Measurements from ENCODE around the gene MAPT. TPM values are rescaled to one million over a fixed set of nuclear protein-coding genes. Genes with fewer than 3 reads are reported as not detected.

MAPT gene
- total RNA-seq, 2 donors from 2014 or later: 11.7 to 14.7 TPM

DNA sequence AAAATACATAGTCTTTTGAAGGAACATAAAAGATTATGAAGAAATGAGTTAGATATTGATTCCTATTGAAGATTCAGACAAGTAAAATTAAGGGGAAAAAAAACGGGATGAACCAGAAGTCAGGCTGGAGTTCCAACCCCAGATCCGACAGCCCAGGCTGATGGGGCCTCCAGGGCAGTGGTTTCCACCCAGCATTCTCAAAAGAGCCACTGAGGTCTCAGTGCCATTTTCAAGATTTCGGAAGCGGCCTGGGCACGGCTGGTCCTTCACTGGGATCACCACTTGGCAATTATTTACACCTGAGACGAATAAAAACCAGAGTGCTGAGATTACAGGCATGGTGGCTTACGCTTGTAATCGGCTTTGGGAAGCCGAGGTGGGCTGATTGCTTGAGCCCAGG lies 114.2 kb downstream of the MAPT start:
- H3K4me1 ChIP-seq (replicated peaks): peaks cover 6% of the 10 kb centered on the region
- no peak overlapping the region for H3K4me3 ChIP-seq
- H3K36me3 ChIP-seq: no peaks in the 10 kb centered on the region
- 94% methylated on average over 9 of the region's 9 CpGs for WGBS
- no peak for DNase-seq (ENCODE audit: low spot score)
- H3K9me3 ChIP-seq: no peaks in the 10 kb centered on the region
- no peak overlapping the region for H3K27ac ChIP-seq
- no peaks in the 10 kb centered on the region for H3K27me3 ChIP-seq (replicated peaks; ENCODE audit: insufficient read depth)
- TF ChIP-seq POLR2AphosphoS5 (IDR thresholded peaks at IDR 0.05): no peak
- TF ChIP-seq, protein P1, sequence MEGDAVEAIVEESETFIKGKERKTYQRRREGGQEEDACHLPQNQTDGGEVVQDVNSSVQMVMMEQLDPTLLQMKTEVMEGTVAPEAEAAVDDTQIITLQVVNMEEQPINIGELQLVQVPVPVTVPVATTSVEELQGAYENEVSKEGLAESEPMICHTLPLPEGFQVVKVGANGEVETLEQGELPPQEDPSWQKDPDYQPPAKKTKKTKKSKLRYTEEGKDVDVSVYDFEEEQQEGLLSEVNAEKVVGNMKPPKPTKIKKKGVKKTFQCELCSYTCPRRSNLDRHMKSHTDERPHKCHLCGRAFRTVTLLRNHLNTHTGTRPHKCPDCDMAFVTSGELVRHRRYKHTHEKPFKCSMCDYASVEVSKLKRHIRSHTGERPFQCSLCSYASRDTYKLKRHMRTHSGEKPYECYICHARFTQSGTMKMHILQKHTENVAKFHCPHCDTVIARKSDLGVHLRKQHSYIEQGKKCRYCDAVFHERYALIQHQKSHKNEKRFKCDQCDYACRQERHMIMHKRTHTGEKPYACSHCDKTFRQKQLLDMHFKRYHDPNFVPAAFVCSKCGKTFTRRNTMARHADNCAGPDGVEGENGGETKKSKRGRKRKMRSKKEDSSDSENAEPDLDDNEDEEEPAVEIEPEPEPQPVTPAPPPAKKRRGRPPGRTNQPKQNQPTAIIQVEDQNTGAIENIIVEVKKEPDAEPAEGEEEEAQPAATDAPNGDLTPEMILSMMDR (IDR thresholded peaks at IDR 0.05): no peak
- no peak for TF ChIP-seq POLR2A (IDR thresholded peaks at IDR 0.05)
- intact Hi-C loops (cut with DNase I): no loop called here

DNA sequence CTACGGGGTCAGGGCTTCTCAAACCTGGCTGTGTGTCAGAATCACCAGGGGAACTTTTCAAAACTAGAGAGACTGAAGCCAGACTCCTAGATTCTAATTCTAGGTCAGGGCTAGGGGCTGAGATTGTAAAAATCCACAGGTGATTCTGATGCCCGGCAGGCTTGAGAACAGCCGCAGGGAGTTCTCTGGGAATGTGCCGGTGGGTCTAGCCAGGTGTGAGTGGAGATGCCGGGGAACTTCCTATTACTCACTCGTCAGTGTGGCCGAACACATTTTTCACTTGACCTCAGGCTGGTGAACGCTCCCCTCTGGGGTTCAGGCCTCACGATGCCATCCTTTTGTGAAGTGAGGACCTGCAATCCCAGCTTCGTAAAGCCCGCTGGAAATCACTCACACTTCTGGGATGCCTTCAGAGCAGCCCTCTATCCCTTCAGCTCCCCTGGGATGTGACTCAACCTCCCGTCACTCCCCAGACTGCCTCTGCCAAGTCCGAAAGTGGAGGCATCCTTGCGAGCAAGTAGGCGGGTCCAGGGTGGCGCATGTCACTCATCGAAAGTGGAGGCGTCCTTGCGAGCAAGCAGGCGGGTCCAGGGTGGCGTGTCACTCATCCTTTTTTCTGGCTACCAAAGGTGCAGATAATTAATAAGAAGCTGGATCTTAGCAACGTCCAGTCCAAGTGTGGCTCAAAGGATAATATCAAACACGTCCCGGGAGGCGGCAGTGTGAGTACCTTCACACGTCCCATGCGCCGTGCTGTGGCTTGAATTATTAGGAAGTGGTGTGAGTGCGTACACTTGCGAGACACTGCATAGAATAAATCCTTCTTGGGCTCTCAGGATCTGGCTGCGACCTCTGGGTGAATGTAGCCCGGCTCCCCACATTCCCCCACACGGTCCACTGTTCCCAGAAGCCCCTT lies 115.6 kb downstream of the MAPT start:
- intact Hi-C loops (cut with DNase I): no loop called here
- Histone ChIP-seq H3K4me1 (replicated peaks) (no peaks in the 10 kb centered on the region), H3K9me3 (no peaks in the 10 kb centered on the region), H3K27ac (no peak overlapping the region), H3K36me3 (no peaks in the 10 kb centered on the region), H3K4me3 (no peak overlapping the region), H3K27me3 (replicated peaks; ENCODE audit: insufficient read depth) (no peaks in the 10 kb centered on the region)
- 81% methylated on average over 33 of the region's 33 CpGs for WGBS
- TF ChIP-seq POLR2AphosphoS5 (IDR thresholded peaks at IDR 0.05): no peak
- TF ChIP-seq, protein P1 (IDR thresholded peaks at IDR 0.05): no peak
- no peak for TF ChIP-seq POLR2A (IDR thresholded peaks at IDR 0.05)
- no peak for DNase-seq (ENCODE audit: low spot score)

DNA sequence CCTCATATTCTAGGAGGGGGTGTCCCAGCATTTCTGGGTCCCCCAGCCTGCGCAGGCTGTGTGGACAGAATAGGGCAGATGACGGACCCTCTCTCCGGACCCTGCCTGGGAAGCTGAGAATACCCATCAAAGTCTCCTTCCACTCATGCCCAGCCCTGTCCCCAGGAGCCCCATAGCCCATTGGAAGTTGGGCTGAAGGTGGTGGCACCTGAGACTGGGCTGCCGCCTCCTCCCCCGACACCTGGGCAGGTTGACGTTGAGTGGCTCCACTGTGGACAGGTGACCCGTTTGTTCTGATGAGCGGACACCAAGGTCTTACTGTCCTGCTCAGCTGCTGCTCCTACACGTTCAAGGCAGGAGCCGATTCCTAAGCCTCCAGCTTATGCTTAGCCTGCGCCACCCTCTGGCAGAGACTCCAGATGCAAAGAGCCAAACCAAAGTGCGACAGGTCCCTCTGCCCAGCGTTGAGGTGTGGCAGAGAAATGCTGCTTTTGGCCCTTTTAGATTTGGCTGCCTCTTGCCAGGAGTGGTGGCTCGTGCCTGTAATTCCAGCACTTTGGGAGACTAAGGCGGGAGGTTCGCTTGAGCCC lies 116.3 kb downstream of the MAPT start:
- intact Hi-C loops (cut with DNase I): no loop called here
- H3K27me3 ChIP-seq (replicated peaks; ENCODE audit: insufficient read depth): no peaks in the 10 kb centered on the region
- WGBS: 77% methylated on average over 16 of the region's 16 CpGs
- no peak overlapping the region for H3K27ac ChIP-seq
- H3K9me3 ChIP-seq: no peaks in the 10 kb centered on the region
- DNase-seq (ENCODE audit: low spot score): no peak
- H3K36me3 ChIP-seq: no peaks in the 10 kb centered on the region
- TF ChIP-seq POLR2AphosphoS5 (IDR thresholded peaks at IDR 0.05) (no peak), POLR2A (IDR thresholded peaks at IDR 0.05) (no peak)
- TF ChIP-seq, protein P1 (IDR thresholded peaks at IDR 0.05): no peak
- H3K4me3 ChIP-seq: no peak overlapping the region
- H3K4me1 ChIP-seq (replicated peaks): no peaks in the 10 kb centered on the region

DNA sequence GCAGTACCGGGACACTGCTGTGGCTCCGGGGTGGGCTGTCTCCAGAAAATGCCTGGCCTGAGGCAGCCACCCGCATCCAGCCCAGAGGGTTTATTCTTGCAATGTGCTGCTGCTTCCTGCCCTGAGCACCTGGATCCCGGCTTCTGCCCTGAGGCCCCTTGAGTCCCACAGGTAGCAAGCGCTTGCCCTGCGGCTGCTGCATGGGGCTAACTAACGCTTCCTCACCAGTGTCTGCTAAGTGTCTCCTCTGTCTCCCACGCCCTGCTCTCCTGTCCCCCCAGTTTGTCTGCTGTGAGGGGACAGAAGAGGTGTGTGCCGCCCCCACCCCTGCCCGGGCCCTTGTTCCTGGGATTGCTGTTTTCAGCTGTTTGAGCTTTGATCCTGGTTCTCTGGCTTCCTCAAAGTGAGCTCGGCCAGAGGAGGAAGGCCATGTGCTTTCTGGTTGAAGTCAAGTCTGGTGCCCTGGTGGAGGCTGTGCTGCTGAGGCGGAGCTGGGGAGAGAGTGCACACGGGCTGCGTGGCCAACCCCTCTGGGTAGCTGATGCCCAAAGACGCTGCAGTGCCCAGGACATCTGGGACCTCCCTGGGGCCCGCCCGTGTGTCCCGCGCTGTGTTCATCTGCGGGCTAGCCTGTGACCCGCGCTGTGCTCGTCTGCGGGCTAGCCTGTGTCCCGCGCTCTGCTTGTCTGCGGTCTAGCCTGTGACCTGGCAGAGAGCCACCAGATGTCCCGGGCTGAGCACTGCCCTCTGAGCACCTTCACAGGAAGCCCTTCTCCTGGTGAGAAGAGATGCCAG lies 117.6 kb downstream of the MAPT start:
- intact Hi-C loops (cut with DNase I): no loop called here
- TF ChIP-seq POLR2A (IDR thresholded peaks at IDR 0.05): no peak
- TF ChIP-seq, protein P1 (IDR thresholded peaks at IDR 0.05): no peak
- TF ChIP-seq POLR2AphosphoS5 (IDR thresholded peaks at IDR 0.05): no peak
- Histone ChIP-seq H3K4me3 (no peak overlapping the region), H3K27me3 (replicated peaks; ENCODE audit: insufficient read depth) (no peaks in the 10 kb centered on the region), H3K4me1 (replicated peaks) (no peaks in the 10 kb centered on the region), H3K9me3 (no peaks in the 10 kb centered on the region), H3K27ac (no peak overlapping the region), H3K36me3 (no peaks in the 10 kb centered on the region)
- no peak for DNase-seq (ENCODE audit: low spot score)
- WGBS: 89% methylated on average over 28 of the region's 28 CpGs

Measured in prostate gland (tissue), 2 donors.